Fibroblast of skin of left biceps (primary cell): ENCODE data around the gene NFYC.
"Not testable (repeated sequence)": the region's sequence is repeated elsewhere in the genome, so short reads cannot be mapped to it uniquely, and the experiment has no call there.

Experiments
- DNase-seq, 2 experiments: peaks; one replicate each; pipeline ENCODE4 v3.0.0-alpha.2; 2013; ENCODE audit warnings: low read depth in 2 of 2

Gene NFYC

GRCh38 chr1:40665335-40666171 lies 26.0 kb upstream of the NFYC start, which contains the start of gene RIMS3:
RIMS3 (minus strand) TSS chr1:40665682; CDS start chr1:40641925, 23,757 bp downstream.
- DNase-seq: peak in 1 of 2 experiments; percentile 2

GRCh38 chr1:40668769-40669525 lies 22.6 kb upstream of the NFYC start:
- no peak for DNase-seq

- no peak for DNase-seq
Measured at GRCh38 chr1:40673452-40673851, 18.1 kb upstream of the NFYC start.

- DNase-seq: no peak
Measured at GRCh38 chr1:40676501-40676900, 15.0 kb upstream of the NFYC start.

- no peak for DNase-seq
Measured at GRCh38 chr1:40679165-40679953, 12.1 kb upstream of the NFYC start.

GRCh38 chr1:40684669-40685068 lies 6.8 kb upstream of the NFYC start:
- DNase-seq: no peak

- DNase-seq: no peak
Measured at GRCh38 chr1:40687059-40687458, 4.4 kb upstream of the NFYC start.

- no peak for DNase-seq
Measured at GRCh38 chr1:40687661-40688060, 3.8 kb upstream of the NFYC start.

- DNase-seq: no peak
Measured at GRCh38 chr1:40689737-40690136, 1.8 kb upstream of the NFYC start.

GRCh38 chr1:40690771-40691537 lies 550 bp upstream of the NFYC start:
- no peak for DNase-seq

GRCh38 chr1:40692429-40692895 lies 958 bp downstream of the NFYC start:
- no peak for DNase-seq

GRCh38 chr1:40693425-40693824 lies 1.9 kb downstream of the NFYC start:
- DNase-seq: no peak

- no peak for DNase-seq
Measured at GRCh38 chr1:40694353-40694874, 2.9 kb downstream of the NFYC start.

- no peak for DNase-seq
Measured at GRCh38 chr1:40696294-40696693, 4.8 kb downstream of the NFYC start.

GRCh38 chr1:40697436-40697835 lies 5.9 kb downstream of the NFYC start:
- DNase-seq: no peak

GRCh38 chr1:40699787-40700186 lies 8.3 kb downstream of the NFYC start:
- DNase-seq: no peak

- no peak for DNase-seq
Measured at GRCh38 chr1:40701684-40702083, 10.2 kb downstream of the NFYC start.

- DNase-seq: not testable (repeated sequence)
Measured at GRCh38 chr1:40702810-40703209, 11.3 kb downstream of the NFYC start.

- DNase-seq: no peak
Measured at GRCh38 chr1:40703316-40703715, 11.8 kb downstream of the NFYC start.

- no peak for DNase-seq
Measured at GRCh38 chr1:40704817-40705733, 13.6 kb downstream of the NFYC start.
